Astrocyte (in vitro differentiated cells and primary cell): ENCODE results near the gene HAPLN3. TPM values are rescaled to one million over a fixed set of nuclear protein-coding genes. Genes with fewer than 3 reads are reported as not detected.

Source experiments
- DNase-seq: peaks from one replicate; pipeline ENCODE4 v3.0.0-alpha.2; 2010; ENCODE audit warnings: low read depth
- FAIRE-seq: peaks from 2 replicates; lab custom pipeline; 2011; peaks lifted over from hg19 to GRCh38; lab: Jason Lieb, UNC
- H2AFZ ChIP-seq: 2 replicates; pipeline ENCODE4 v1.6.0; 2012; ENCODE audit warnings: low read depth, low read length, inconsistent platforms
- H3K27ac ChIP-seq: 2 replicates; pipeline ENCODE4 v1.5.1; 2011; ENCODE audit warnings: low read depth, low read length, inconsistent platforms
- H3K27me3 ChIP-seq: 2 replicates; pipeline ENCODE4 v1.6.0; 2011; ENCODE audit warnings: low read length, inconsistent platforms; ENCODE audit not compliant: insufficient read depth
- H3K36me3 ChIP-seq: 2 replicates; pipeline ENCODE4 v1.5.1; 2011; ENCODE audit warnings: low read length, inconsistent platforms; ENCODE audit not compliant: insufficient read depth
- H3K4me1 ChIP-seq: 2 replicates; pipeline ENCODE4 v1.5.1; 2011; ENCODE audit warnings: low read length, inconsistent platforms; ENCODE audit not compliant: insufficient read depth
- H3K4me2 ChIP-seq: 2 replicates; pipeline ENCODE4 v1.6.0; 2012; ENCODE audit warnings: low read length, inconsistent platforms
- H3K4me3 ChIP-seq: 2 replicates; pipeline ENCODE4 v1.5.1; 2011; ENCODE audit warnings: low read depth, mild to moderate bottlenecking, low read length, inconsistent platforms; ENCODE audit not compliant: insufficient read depth
- H3K79me2 ChIP-seq: 2 replicates; pipeline ENCODE4 v1.6.0; 2012; ENCODE audit warnings: mild to moderate bottlenecking, low read length, inconsistent platforms; ENCODE audit not compliant: insufficient read depth
- H3K9ac ChIP-seq: 2 replicates; pipeline ENCODE4 v1.6.0; 2012; ENCODE audit warnings: mild to moderate bottlenecking, low read length, inconsistent platforms
- H3K9me3 ChIP-seq: 2 replicates; pipeline ENCODE4 v1.5.1; 2012; ENCODE audit warnings: low read depth, mild to moderate bottlenecking, low read length, inconsistent platforms; ENCODE audit not compliant: insufficient read depth
- H4K20me1 ChIP-seq: 2 replicates; pipeline ENCODE4 v1.6.0; 2012; ENCODE audit warnings: low read length, inconsistent platforms; ENCODE audit not compliant: insufficient read depth
- H3K27ac Mint-ChIP-seq: one replicate; pipeline ENCODE4 v1.8.0; 2021; ENCODE audit warnings: mild to moderate bottlenecking, mixed read lengths; ENCODE audit not compliant: unreplicated experiment
- H3K27me3 Mint-ChIP-seq: one replicate; pipeline ENCODE4 v1.8.0; 2021; ENCODE audit warnings: low read depth, mixed read lengths; ENCODE audit not compliant: unreplicated experiment
- H3K36me3 Mint-ChIP-seq: one replicate; pipeline ENCODE4 v1.8.0; 2021; ENCODE audit warnings: low read depth, mixed read lengths; ENCODE audit not compliant: unreplicated experiment
- H3K4me1 Mint-ChIP-seq: one replicate; pipeline ENCODE4 v1.8.0; 2021; ENCODE audit warnings: low read depth, mixed read lengths; ENCODE audit not compliant: unreplicated experiment
- H3K4me3 Mint-ChIP-seq: one replicate; pipeline ENCODE4 v1.8.0; 2021; ENCODE audit warnings: mild to moderate bottlenecking, moderate library complexity, mixed read lengths; ENCODE audit not compliant: unreplicated experiment
- H3K9me3 Mint-ChIP-seq: one replicate; pipeline ENCODE4 v1.8.0; 2021; ENCODE audit warnings: mild to moderate bottlenecking, mixed read lengths; ENCODE audit not compliant: unreplicated experiment
- CTCF ChIP-seq: IDR thresholded peaks from 2 replicates; pipeline ENCODE4 v1.5.1; 2011; ENCODE audit warnings: low read depth, mild to moderate bottlenecking, inconsistent platforms, low read length, moderate library complexity; ENCODE audit not compliant: insufficient read depth
- EZH2 ChIP-seq: IDR thresholded peaks from 2 replicates; pipeline ENCODE4 v1.6.1; 2012; ENCODE audit warnings: mild to moderate bottlenecking, low read length, inconsistent platforms; ENCODE audit not compliant: insufficient read depth
- total RNA-seq: library from RNA; stranded (reverse); gene quantifications from 2 replicates; pipeline ENCODE4 v1.2.1, GENCODE V29; 2021

Gene HAPLN3
- total RNA-seq, 1 donor from 2014 or later = 8.2 TPM

DNA sequence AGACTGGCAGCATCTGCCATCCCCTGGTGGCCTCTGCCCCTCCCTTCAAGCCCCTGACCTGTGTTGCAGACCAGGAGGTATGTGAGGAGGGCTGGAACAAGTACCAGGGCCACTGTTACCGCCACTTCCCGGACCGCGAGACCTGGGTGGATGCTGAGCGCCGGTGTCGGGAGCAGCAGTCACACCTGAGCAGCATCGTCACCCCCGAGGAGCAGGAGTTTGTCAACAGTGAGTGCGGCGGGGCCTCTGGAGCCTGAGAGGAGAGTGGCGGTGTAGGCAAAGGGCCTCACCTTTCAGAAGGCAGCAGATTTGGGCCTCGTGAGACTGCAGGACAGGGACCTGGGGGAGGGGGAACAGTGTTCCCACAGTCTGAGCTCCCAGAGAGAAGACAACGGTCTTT, 24.0 kb downstream of the HAPLN3 start:
- no peak overlapping the region for H3K27ac Mint-ChIP-seq
- no peaks in the 10 kb centered on the region for H3K9me3 ChIP-seq
- TF ChIP-seq CTCF = no peak
- no peak for TF ChIP-seq EZH2
- H3K4me1 ChIP-seq = no peaks in the 10 kb centered on the region
- H3K36me3 Mint-ChIP-seq = peaks cover 4% of the 10 kb centered on the region
- peaks cover 14% of the 10 kb centered on the region for H3K27me3 ChIP-seq
- H3K4me1 Mint-ChIP-seq = no peaks in the 10 kb centered on the region
- no peak overlapping the region for H3K4me3 Mint-ChIP-seq
- no peak for DNase-seq
- H3K79me2 ChIP-seq = no peaks in the 10 kb centered on the region
- H3K9ac ChIP-seq = no peak overlapping the region
- no peak overlapping the region for H2AFZ ChIP-seq
- H3K27ac ChIP-seq = no peak overlapping the region
- H4K20me1 ChIP-seq = no peaks in the 10 kb centered on the region
- FAIRE-seq = no peak
- H3K4me2 ChIP-seq = no peak overlapping the region
- H3K27me3 Mint-ChIP-seq = peaks cover 41% of the 10 kb centered on the region
- peaks cover 5% of the 10 kb centered on the region for H3K9me3 Mint-ChIP-seq
- no peaks in the 10 kb centered on the region for H3K36me3 ChIP-seq
- H3K4me3 ChIP-seq = no peak overlapping the region

DNA sequence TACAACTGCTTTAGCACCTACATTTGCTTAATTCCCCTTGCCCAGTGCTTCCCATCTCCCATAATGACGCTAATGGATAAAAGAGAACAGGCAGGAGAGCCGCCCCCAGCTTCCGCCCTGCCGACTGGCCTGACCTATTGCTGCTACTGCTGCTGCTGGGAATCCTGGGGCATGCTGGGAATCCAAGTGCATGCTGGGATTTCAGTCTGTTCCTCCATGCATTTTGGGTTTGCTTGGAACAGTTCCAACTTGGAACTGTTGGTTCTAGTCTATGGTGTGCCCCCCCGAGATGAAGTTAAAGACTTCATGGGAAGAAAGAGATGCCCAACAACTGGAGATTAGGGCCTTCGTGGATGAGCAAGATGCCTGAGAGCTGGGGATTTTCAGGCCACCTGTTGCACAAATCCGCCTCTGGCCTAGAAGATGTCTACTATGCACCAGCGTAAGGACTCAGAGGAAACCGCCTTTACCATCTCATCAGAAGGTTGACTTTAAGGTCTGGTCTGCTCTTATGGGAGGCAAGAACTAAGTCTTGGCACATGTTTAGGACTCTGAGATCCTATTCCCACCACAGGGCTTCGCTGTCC, 29.0 kb downstream of the HAPLN3 start:
- DNase-seq = no peak
- Mint-ChIP-seq H3K9me3 (peaks cover 2% of the 10 kb centered on the region), H3K27ac (no peak overlapping the region), H3K27me3 (peaks cover 19% of the 10 kb centered on the region), H3K36me3 (peaks cover 3% of the 10 kb centered on the region), H3K4me3 (no peak overlapping the region), H3K4me1 (no peaks in the 10 kb centered on the region)
- Histone ChIP-seq H3K27ac (no peak overlapping the region), H3K27me3 (peaks cover 4% of the 10 kb centered on the region), H3K36me3 (no peaks in the 10 kb centered on the region), H3K9ac (no peak overlapping the region), H3K4me1 (no peaks in the 10 kb centered on the region), H3K9me3 (no peaks in the 10 kb centered on the region), H2AFZ (no peak overlapping the region), H4K20me1 (no peaks in the 10 kb centered on the region), H3K79me2 (no peaks in the 10 kb centered on the region), H3K4me2 (no peak overlapping the region), H3K4me3 (no peak overlapping the region)
- TF ChIP-seq CTCF (no peak), EZH2 (no peak)
- FAIRE-seq = no peak

- H3K4me1 Mint-ChIP-seq = no peaks in the 10 kb centered on the region
Measured at GRCh38 chr15:88865498-88866099, 29.7 kb downstream of the HAPLN3 start.

More at GRCh38 chr15:88865498-88866099, 29.7 kb downstream of the HAPLN3 start:
- H3K27ac Mint-ChIP-seq = no peak overlapping the region
- H3K4me3 Mint-ChIP-seq = no peak overlapping the region
- no peaks in the 10 kb centered on the region for H4K20me1 ChIP-seq
- no peaks in the 10 kb centered on the region for H3K79me2 ChIP-seq
- H3K36me3 ChIP-seq = no peaks in the 10 kb centered on the region
- peaks cover 3% of the 10 kb centered on the region for H3K36me3 Mint-ChIP-seq
- no peak for TF ChIP-seq CTCF
- TF ChIP-seq EZH2 = no peak
- DNase-seq (no peak), FAIRE-seq (no peak)
- H3K4me1 ChIP-seq = no peaks in the 10 kb centered on the region
- no peak overlapping the region for H3K9ac ChIP-seq
- peaks cover 7% of the 10 kb centered on the region for H3K27me3 ChIP-seq
- H3K27ac ChIP-seq = no peak overlapping the region
- no peak overlapping the region for H3K4me3 ChIP-seq
- no peaks in the 10 kb centered on the region for H3K9me3 ChIP-seq
- H3K4me2 ChIP-seq = no peak overlapping the region
- no peaks in the 10 kb centered on the region for H3K9me3 Mint-ChIP-seq
- no peak overlapping the region for H2AFZ ChIP-seq
- peaks cover 17% of the 10 kb centered on the region for H3K27me3 Mint-ChIP-seq
